ENCODE results near the gene GFI1. TPM values are rescaled to one million over a fixed set of nuclear protein-coding genes. Genes with fewer than 3 reads are reported as not detected.
"Not testable (repeated sequence)": the region's sequence is repeated elsewhere in the genome, so short reads cannot be mapped to it uniquely, and the experiment has no call there.

The GFI1 gene
- total RNA-seq, 3 donors from 2014 or later: 0.80 to 1.5 (median 0.98) TPM

DNA sequence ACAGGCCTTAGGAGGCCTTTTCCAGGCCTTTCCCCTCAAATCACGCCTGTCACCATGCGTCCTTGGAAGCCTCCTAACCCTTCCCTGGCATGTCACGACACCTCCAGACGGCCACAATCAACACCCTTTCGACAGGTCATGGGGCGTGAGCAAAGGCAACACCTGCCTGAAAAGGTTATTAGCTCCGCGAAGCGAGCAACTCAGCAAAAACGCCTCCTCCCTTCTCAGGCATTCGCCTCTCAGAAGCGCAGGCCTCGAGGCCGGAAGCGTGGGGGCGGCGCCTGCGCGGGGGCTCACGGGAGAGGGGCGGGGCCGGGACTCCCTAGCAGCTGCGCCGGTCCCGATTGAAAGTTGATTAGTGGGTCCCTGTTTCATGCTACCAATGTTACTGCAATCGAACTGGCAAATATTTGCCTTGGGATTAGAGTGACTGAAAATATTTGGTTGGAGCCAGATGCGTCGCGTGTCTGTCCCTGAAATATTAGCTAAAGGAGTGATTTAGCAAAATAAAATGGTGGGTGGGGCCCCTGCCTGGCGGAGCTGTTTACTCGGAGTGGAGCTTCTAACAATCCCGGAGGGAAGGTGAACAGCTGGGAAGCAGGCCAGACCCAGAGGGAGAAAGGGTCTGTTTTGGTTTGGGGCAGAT, 44.9 kb downstream of the GFI1 start:
- no peak overlapping the region for H3K27ac ChIP-seq
- intact Hi-C loops (cut with DNase I; ENCODE audit: low total_unique reads): no loop called here
- no peaks in the 10 kb centered on the region for H3K36me3 ChIP-seq
- TF ChIP-seq POLR2A (IDR thresholded peaks at IDR 0.05) (no peak), POLR2AphosphoS5 (IDR thresholded peaks at IDR 0.05) (no peak)
- TF ChIP-seq, protein P1, sequence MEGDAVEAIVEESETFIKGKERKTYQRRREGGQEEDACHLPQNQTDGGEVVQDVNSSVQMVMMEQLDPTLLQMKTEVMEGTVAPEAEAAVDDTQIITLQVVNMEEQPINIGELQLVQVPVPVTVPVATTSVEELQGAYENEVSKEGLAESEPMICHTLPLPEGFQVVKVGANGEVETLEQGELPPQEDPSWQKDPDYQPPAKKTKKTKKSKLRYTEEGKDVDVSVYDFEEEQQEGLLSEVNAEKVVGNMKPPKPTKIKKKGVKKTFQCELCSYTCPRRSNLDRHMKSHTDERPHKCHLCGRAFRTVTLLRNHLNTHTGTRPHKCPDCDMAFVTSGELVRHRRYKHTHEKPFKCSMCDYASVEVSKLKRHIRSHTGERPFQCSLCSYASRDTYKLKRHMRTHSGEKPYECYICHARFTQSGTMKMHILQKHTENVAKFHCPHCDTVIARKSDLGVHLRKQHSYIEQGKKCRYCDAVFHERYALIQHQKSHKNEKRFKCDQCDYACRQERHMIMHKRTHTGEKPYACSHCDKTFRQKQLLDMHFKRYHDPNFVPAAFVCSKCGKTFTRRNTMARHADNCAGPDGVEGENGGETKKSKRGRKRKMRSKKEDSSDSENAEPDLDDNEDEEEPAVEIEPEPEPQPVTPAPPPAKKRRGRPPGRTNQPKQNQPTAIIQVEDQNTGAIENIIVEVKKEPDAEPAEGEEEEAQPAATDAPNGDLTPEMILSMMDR (IDR thresholded peaks at IDR 0.05): no peak
- H3K4me1 ChIP-seq: no peaks in the 10 kb centered on the region
- H3K9me3 ChIP-seq: no peaks in the 10 kb centered on the region
- DNase-seq (ENCODE audit: low spot score in 2 of 2): no peak
- H3K27me3 ChIP-seq: no peaks in the 10 kb centered on the region
- H3K4me3 ChIP-seq: no peak overlapping the region

DNA sequence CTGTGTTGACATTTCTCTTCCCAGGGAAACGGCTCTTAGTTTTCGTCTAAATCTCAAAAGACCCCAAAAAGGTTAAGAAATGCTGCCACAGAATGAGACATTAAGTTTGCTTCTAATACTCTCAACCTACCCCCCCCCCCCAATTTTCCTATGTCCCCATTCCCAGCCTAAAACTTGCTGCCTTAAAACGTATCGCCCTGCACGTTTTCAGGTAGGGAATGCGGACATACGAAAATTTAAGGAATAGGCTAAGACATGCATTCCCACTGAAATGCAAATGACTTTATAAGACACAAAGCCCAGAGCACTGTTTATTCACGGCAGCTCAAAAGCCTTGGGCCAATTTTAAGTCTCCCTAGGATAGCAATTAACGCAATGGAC, 45.4 kb downstream of the GFI1 start:
- TF ChIP-seq POLR2AphosphoS5 (IDR thresholded peaks at IDR 0.05): no peak
- no peak for TF ChIP-seq POLR2A (IDR thresholded peaks at IDR 0.05)
- TF ChIP-seq, protein P1 (IDR thresholded peaks at IDR 0.05): no peak
- no peaks in the 10 kb centered on the region for H3K4me1 ChIP-seq
- intact Hi-C loops (cut with DNase I; ENCODE audit: low total_unique reads): no loop called here
- DNase-seq (ENCODE audit: low spot score in 2 of 2): no peak
- H3K9me3 ChIP-seq: no peaks in the 10 kb centered on the region
- H3K27me3 ChIP-seq: no peaks in the 10 kb centered on the region
- no peaks in the 10 kb centered on the region for H3K36me3 ChIP-seq
- no peak overlapping the region for H3K4me3 ChIP-seq
- H3K27ac ChIP-seq: no peak overlapping the region

DNA sequence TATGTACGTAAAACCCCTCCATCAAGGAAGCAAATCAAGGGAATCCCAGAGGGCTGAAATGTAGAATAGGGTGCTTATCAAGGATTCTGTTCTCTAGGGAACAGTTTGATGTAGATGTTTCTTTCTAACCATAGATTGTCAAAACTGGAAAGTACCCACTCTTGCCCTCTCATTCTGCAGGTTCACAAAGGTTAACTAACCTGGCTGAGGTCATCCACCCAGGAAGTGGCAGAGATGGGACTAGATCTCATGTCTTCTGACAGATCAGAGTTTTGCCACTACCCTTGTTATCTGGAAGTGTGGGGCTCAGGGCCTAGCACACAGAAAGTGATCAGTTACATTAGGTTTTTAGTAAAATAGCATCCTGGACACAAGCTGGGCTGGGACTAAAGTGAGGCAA, 47.4 kb downstream of the GFI1 start:
- Histone ChIP-seq H3K9me3 (no peaks in the 10 kb centered on the region), H3K4me1 (no peaks in the 10 kb centered on the region), H3K27me3 (no peaks in the 10 kb centered on the region), H3K27ac (no peak overlapping the region), H3K4me3 (no peak overlapping the region), H3K36me3 (no peaks in the 10 kb centered on the region)
- intact Hi-C loops (cut with DNase I; ENCODE audit: low total_unique reads): no loop called here
- DNase-seq (ENCODE audit: low spot score in 2 of 2): no peak
- TF ChIP-seq, protein P1 (IDR thresholded peaks at IDR 0.05): no peak
- TF ChIP-seq POLR2AphosphoS5 (IDR thresholded peaks at IDR 0.05) (no peak), POLR2A (IDR thresholded peaks at IDR 0.05) (no peak)

DNA sequence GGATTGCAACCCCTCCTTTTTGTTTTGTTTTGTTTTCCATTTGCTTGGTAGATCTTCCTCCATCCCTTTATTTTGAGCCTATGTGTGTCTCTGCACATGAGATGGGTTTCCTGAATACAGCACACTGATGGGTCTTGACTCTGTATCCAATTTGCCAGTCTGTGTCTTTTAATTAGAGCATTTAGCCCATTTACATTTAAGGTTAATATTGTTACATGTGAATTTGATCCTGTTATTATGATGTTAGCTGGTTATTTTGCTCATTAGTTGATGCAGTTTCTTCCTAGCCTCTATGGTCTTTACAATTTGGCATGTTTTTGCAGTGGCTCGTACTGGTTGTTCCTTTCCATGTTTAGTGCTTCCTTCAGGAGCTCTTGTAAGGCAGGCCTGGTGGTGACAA, 52.2 kb downstream of the GFI1 start:
- intact Hi-C loops (cut with DNase I; ENCODE audit: low total_unique reads); H3K4me3 ChIP-seq; DNase-seq (ENCODE audit: low spot score in 2 of 2); H3K27me3 ChIP-seq; H3K36me3 ChIP-seq; H3K4me1 ChIP-seq; H3K27ac ChIP-seq; H3K9me3 ChIP-seq: not testable (repeated sequence)

DNA sequence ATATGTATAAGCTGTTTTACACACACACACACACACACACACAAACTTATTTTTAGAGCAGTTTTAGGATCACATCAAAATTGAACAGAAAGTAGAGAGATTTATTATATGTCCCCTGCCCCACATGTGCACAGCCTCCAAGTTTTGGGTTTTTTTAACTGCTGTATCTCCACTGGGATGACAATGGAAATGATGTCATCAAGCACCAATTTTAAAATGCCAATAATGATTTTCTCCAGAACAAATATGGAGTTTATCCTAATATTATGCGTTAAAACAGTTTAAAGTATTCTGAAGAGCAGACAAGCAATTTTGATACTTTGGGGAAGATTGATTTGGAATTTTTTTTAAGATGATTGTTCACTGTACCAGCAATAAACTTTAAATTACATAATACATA, 56.7 kb downstream of the GFI1 start:
- Histone ChIP-seq H3K4me3 (no peak overlapping the region), H3K9me3 (no peaks in the 10 kb centered on the region), H3K4me1 (no peaks in the 10 kb centered on the region), H3K27ac (no peak overlapping the region), H3K36me3 (no peaks in the 10 kb centered on the region), H3K27me3 (no peaks in the 10 kb centered on the region)
- DNase-seq (ENCODE audit: low spot score in 2 of 2): no peak
- intact Hi-C loops (cut with DNase I; ENCODE audit: low total_unique reads): no loop called here
- no peak for TF ChIP-seq POLR2AphosphoS5 (IDR thresholded peaks at IDR 0.05)
- TF ChIP-seq POLR2A (IDR thresholded peaks at IDR 0.05): no peak
- TF ChIP-seq, protein P1 (IDR thresholded peaks at IDR 0.05): no peak

DNA sequence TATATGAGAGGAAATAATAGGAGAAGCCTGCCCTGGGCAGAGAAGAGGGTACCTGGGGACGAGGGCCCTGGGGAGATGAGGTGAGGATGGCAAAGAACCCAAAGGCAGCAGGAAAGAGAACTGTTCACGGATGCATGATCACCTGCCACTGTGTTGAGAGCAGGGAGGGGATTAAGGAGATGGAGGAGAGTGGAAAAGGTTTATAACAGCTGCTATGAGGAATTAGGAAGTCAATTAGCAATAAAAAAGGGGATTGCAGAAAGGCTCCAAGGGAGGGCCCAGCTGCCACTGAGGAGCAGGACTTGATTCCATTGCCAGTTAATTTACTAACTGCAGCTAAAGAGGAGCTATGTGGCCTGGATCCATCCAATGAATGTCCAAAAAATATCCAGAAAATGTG, 61.1 kb downstream of the GFI1 start:
- no peak for DNase-seq (ENCODE audit: low spot score in 2 of 2)
- H3K4me1 ChIP-seq: no peaks in the 10 kb centered on the region
- no peak for TF ChIP-seq POLR2AphosphoS5 (IDR thresholded peaks at IDR 0.05)
- no peak for TF ChIP-seq POLR2A (IDR thresholded peaks at IDR 0.05)
- TF ChIP-seq, protein P1 (IDR thresholded peaks at IDR 0.05): no peak
- no peak overlapping the region for H3K4me3 ChIP-seq
- H3K36me3 ChIP-seq: no peaks in the 10 kb centered on the region
- intact Hi-C loops (cut with DNase I; ENCODE audit: low total_unique reads): no loop called here
- H3K27me3 ChIP-seq: no peaks in the 10 kb centered on the region
- H3K9me3 ChIP-seq: no peaks in the 10 kb centered on the region
- H3K27ac ChIP-seq: no peak overlapping the region

Measured in breast epithelium (tissue), 4 donors.